NCI-H187 (cell line): Measurements from ENCODE around the gene SDR39U1.
"Not testable (repeated sequence)": the region's sequence is repeated elsewhere in the genome, so short reads cannot be mapped to it uniquely, and the experiment has no call there.

ENCODE experiments used
- DNase-seq, 2 experiments: peaks; one replicate each; lab custom pipeline; 2025; lab: John Stamatoyannopoulos, UW

SDR39U1 gene

GRCh38 chr14:24442240-24443052, at the start of gene SDR39U1:
Gene SDR39U1 (minus strand): TSS chr14:24442776. CDS start chr14:24442769, 7 bp downstream.
- peak; percentile 93 to 96 for DNase-seq

GRCh38 chr14:24491586-24492408, 49.2 kb upstream of the SDR39U1 start:
- DNase-seq = not testable (repeated sequence)

- DNase-seq = no peak
Measured at GRCh38 chr14:24483604-24484252, 41.2 kb upstream of the SDR39U1 start.

- not testable (repeated sequence) for DNase-seq
Measured at GRCh38 chr14:24482699-24483303, 40.2 kb upstream of the SDR39U1 start.

- DNase-seq = peak in 1 of 2 experiments; percentile 11
Measured at GRCh38 chr14:24481622-24482324, 39.2 kb upstream of the SDR39U1 start.

GRCh38 chr14:24479999-24480398, 37.4 kb upstream of the SDR39U1 start:
- not testable (repeated sequence) for DNase-seq

- no peak for DNase-seq
Measured at GRCh38 chr14:24475261-24475660, 32.7 kb upstream of the SDR39U1 start.

GRCh38 chr14:24473211-24473610, 30.6 kb upstream of the SDR39U1 start:
- DNase-seq = no peak

GRCh38 chr14:24470450-24470849, 27.9 kb upstream of the SDR39U1 start:
- not testable (repeated sequence) for DNase-seq

GRCh38 chr14:24465805-24466204, 23.2 kb upstream of the SDR39U1 start:
- no peak for DNase-seq

GRCh38 chr14:24465368-24465767, 22.8 kb upstream of the SDR39U1 start:
- DNase-seq = no peak

GRCh38 chr14:24463884-24464785, 21.6 kb upstream of the SDR39U1 start:
- no peak for DNase-seq

GRCh38 chr14:24463017-24463883, 20.7 kb upstream of the SDR39U1 start:
- DNase-seq = peak in 1 of 2 experiments; percentile 47

GRCh38 chr14:24461336-24461735, 18.8 kb upstream of the SDR39U1 start:
- no peak for DNase-seq

- DNase-seq = no peak
Measured at GRCh38 chr14:24459331-24459730, 16.8 kb upstream of the SDR39U1 start.

GRCh38 chr14:24458736-24459135, 16.2 kb upstream of the SDR39U1 start:
- DNase-seq = no peak

- no peak for DNase-seq
Measured at GRCh38 chr14:24456980-24457379, 14.4 kb upstream of the SDR39U1 start.

GRCh38 chr14:24450828-24451227, 8.3 kb upstream of the SDR39U1 start:
- not testable (repeated sequence) for DNase-seq

- no peak for DNase-seq
Measured at GRCh38 chr14:24443053-24443665, 583 bp upstream of the SDR39U1 start.
